HepG2 (cell line): ENCODE results near the gene MT4. TPM values are rescaled to one million over a fixed set of nuclear protein-coding genes. Genes with fewer than 3 reads are reported as not detected.

ENCODE experiments used
- HMG20B ChIP-seq: conservative IDR thresholded peaks from 2 replicates; pipeline ENCODE4 v1.6.1; 2016; ENCODE audit warnings: missing genetic modification reagents, missing compliant biosample characterization
- NKX3-1 ChIP-seq: sonication (generic); formaldehyde crosslinking; IDR thresholded peaks from 2 replicates; pipeline ENCODE4 v1.5.0; 2020; ENCODE audit warnings: missing genetic modification reagents
- PTBP1 ChIP-seq: fragments of 200-400 bp; formaldehyde crosslinking; IDR thresholded peaks from 2 replicates; pipeline ENCODE4 v1.6.1; 2018; ENCODE audit warnings: low read length, low read depth; ENCODE audit not compliant: poor library complexity, severe bottlenecking
- RBM22 ChIP-seq: fragments of 200-400 bp; formaldehyde crosslinking; optimal IDR thresholded peaks from 2 replicates; pipeline ENCODE3; 2017; ENCODE audit warnings: mild to moderate bottlenecking, low read length, moderate library complexity
- TOPORS ChIP-seq: sonication (generic); formaldehyde crosslinking; IDR thresholded peaks from 2 replicates; pipeline ENCODE4 v1.8.0; 2023; ENCODE audit warnings: mild to moderate bottlenecking, missing genetic modification reagents
- TRIM24 ChIP-seq: sonication (generic); formaldehyde crosslinking; IDR thresholded peaks from 2 replicates; pipeline ENCODE4 v1.8.0; 2022; ENCODE audit warnings: mild to moderate bottlenecking, missing genetic modification reagents
- ZFY ChIP-seq: sonication (generic); formaldehyde crosslinking; IDR thresholded peaks from 2 replicates; pipeline ENCODE4 v1.4.0; 2020; ENCODE audit warnings: missing genetic modification reagents
- ZNF20 ChIP-seq: sonication (generic); formaldehyde crosslinking; IDR thresholded peaks from 2 replicates; pipeline ENCODE4 v1.4.0; 2020; ENCODE audit warnings: mild to moderate bottlenecking, moderate library complexity, missing genetic modification reagents
- ZNF264 ChIP-seq: sonication (generic); formaldehyde crosslinking; IDR thresholded peaks from 2 replicates; pipeline ENCODE4 v1.4.0; 2020; ENCODE audit warnings: missing genetic modification reagents
- ZNF329 ChIP-seq: sonication (generic); formaldehyde crosslinking; IDR thresholded peaks from 2 replicates; pipeline ENCODE4 v1.9.0; 2021; ENCODE audit warnings: low read depth, mild to moderate bottlenecking, missing genetic modification reagents
- ZNF496 ChIP-seq: sonication (generic); formaldehyde crosslinking; IDR thresholded peaks from 2 replicates; pipeline ENCODE4 v1.8.1; 2023; ENCODE audit warnings: mild to moderate bottlenecking, moderate library complexity, missing genetic modification reagents; ENCODE audit not compliant: insufficient replicate concordance
- polyA plus RNA-seq, 8 experiments: library from polyadenylated mRNA; depleted of rRNA in 3 of 8; stranded (reverse) in 7 of 8; unstranded in 1 of 8; fragments of >200 nt; fragmentation: Illumina TruSeq in 4 of 8; extraction: Trizol in 4 of 8; gene quantifications; 2 replicates each; pipeline versions ENCODE4 v1.2.1 to v1.2.3, GENCODE V29; 2011 to 2016; ENCODE audit warnings: low read depth in 4 of 8, missing spikeins in 1 of 8, mixed read lengths in 1 of 8; ENCODE audit not compliant: insufficient read depth in 1 of 8
- total RNA-seq, 5 experiments: library from RNA; depleted of rRNA; stranded (reverse); fragments of >200 nt; fragmentation: Illumina TruSeq; extraction: Trizol; gene quantifications; 2 replicates each; pipeline ENCODE4 v1.2.3, GENCODE V29; 2016; ENCODE audit warnings: low read depth in 1 of 5
- TF ChIP-seq, protein P1 (sequence below): sonication (generic); formaldehyde crosslinking; IDR thresholded peaks from 2 replicates; pipeline ENCODE4 v1.5.1; 2020; ENCODE audit warnings: mild to moderate bottlenecking, missing genetic modification reagents
- TF ChIP-seq, protein P2 (sequence below): sonication (generic); formaldehyde crosslinking; IDR thresholded peaks from 2 replicates; pipeline ENCODE4 v1.5.1; 2020; ENCODE audit warnings: missing genetic modification reagents, mild to moderate bottlenecking, borderline replicate concordance
- TF ChIP-seq, protein P3 (sequence below): sonication (generic); formaldehyde crosslinking; IDR thresholded peaks from 2 replicates; pipeline ENCODE4 v1.4.0; 2020; ENCODE audit warnings: mild to moderate bottlenecking, missing genetic modification reagents
- TF ChIP-seq, protein P4 (sequence below): conservative IDR thresholded peaks from 2 replicates; pipeline ENCODE4 v1.6.1; 2018; ENCODE audit warnings: missing genetic modification reagents
- TF ChIP-seq, protein P5 (sequence below): sonication (generic); formaldehyde crosslinking; IDR thresholded peaks from 2 replicates; pipeline ENCODE4 v1.8.0; 2022; ENCODE audit warnings: mild to moderate bottlenecking, missing genetic modification reagents, borderline replicate concordance

The MT4 gene
- total and polyA plus RNA-seq, 2 of the 13 experiments (the other 11 are each of a cell fraction or from before 2014, with no cell fraction given) = not detected

DNA sequence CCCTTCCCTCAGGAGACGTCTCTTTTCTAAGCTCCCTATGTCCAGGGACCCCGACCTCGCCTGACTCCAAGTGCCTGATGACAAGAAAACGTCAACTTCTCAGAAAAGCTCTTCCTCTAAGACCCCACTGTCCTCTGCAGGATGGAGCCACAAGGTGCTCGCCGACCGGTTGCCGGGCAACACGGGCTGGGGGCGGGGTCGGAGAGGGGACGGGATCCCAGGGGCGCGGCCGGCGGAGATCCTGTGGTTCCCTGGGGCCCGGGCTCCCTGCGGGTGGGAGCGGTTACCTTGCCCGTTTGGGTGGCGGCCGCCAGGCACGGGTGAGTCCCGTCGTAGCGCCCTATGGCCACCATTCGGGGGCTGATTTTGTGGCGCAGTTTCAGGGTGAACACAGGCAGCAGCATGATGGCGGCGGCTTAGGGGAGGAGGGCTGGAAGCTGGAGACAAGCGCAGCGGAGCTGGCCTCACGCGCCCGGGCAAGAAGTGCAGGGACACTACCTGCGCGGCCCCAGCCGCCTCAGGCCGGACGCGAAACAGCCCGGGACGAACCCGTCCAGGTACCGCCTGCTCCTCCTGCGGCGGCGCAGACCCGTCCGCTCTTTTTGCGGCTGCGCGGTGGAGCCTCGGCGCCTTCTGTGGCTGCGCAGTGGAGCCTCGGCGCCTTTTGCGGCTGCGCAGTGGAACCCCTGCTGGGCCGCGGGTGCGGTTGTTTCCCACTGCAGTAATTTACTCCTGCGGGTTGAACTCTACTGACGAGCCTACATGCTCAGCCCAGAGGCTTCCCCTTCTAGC, 45.2 kb upstream of the MT4 start, which contains the start of gene BBS2 (continued):
- TF ChIP-seq, protein P1, sequence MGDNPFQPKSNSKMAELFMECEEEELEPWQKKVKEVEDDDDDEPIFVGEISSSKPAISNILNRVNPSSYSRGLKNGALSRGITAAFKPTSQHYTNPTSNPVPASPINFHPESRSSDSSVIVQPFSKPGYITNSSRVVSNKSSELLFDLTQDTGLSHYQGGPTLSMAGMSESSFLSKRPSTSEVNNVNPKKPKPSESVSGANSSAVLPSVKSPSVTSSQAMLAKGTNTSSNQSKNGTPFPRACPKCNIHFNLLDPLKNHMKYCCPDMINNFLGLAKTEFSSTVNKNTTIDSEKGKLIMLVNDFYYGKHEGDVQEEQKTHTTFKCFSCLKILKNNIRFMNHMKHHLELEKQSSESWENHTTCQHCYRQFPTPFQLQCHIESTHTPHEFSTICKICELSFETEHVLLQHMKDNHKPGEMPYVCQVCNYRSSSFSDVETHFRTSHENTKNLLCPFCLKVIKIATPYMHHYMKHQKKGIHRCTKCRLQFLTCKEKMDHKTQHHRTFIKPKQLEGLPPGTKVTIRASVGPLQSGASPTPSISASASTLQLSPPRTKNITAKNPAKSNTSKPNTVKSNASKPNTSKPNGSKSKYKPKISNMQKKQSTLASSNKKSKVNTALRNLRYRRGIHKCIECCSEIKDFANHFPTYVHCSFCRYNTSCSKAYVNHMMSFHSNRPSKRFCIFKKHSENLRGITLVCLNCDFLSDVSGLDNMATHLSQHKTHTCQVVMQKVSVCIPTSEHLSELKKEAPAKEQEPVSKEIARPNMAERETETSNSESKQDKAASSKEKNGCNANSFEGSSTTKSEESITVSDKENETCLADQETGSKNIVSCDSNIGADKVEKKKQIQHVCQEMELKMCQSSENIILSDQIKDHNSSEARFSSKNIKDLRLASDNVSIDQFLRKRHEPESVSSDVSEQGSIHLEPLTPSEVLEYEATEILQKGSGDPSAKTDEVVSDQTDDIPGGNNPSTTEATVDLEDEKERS (CRISPR knock-in tag) = peak; percentile 62; the same call in 1 of the 2 replicates
- TF ChIP-seq HMG20B = no peak
- peak; percentile 91 for TF ChIP-seq ZFY (CRISPR knock-in tag)
- peak; percentile 87; the same call in 1 of the 2 replicates for TF ChIP-seq ZNF329
- TF ChIP-seq NKX3-1 (CRISPR knock-in tag) = 0 out of 2 replicates have a peak, but pooled peaks have one; percentile 18
- TF ChIP-seq ZNF264 (CRISPR knock-in tag) = 0 out of 2 replicates have a peak, but pooled peaks have one; percentile 31
- TF ChIP-seq TOPORS = no peak; the same call in none of the 2 replicates
- TF ChIP-seq, protein P2, sequence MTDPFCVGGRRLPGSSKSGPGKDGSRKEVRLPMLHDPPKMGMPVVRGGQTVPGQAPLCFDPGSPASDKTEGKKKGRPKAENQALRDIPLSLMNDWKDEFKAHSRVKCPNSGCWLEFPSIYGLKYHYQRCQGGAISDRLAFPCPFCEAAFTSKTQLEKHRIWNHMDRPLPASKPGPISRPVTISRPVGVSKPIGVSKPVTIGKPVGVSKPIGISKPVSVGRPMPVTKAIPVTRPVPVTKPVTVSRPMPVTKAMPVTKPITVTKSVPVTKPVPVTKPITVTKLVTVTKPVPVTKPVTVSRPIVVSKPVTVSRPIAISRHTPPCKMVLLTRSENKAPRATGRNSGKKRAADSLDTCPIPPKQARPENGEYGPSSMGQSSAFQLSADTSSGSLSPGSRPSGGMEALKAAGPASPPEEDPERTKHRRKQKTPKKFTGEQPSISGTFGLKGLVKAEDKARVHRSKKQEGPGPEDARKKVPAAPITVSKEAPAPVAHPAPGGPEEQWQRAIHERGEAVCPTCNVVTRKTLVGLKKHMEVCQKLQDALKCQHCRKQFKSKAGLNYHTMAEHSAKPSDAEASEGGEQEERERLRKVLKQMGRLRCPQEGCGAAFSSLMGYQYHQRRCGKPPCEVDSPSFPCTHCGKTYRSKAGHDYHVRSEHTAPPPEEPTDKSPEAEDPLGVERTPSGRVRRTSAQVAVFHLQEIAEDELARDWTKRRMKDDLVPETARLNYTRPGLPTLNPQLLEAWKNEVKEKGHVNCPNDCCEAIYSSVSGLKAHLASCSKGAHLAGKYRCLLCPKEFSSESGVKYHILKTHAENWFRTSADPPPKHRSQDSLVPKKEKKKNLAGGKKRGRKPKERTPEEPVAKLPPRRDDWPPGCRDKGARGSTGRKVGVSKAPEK (CRISPR knock-in tag) = peak; percentile 38; the same call in 1 of the 2 replicates
- no peak for TF ChIP-seq RBM22
- TF ChIP-seq, protein P3, sequence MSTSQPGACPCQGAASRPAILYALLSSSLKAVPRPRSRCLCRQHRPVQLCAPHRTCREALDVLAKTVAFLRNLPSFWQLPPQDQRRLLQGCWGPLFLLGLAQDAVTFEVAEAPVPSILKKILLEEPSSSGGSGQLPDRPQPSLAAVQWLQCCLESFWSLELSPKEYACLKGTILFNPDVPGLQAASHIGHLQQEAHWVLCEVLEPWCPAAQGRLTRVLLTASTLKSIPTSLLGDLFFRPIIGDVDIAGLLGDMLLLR (CRISPR knock-in tag) = peak; percentile 79
- TF ChIP-seq TRIM24 (CRISPR knock-in tag) = no peak
- TF ChIP-seq, protein P4, sequence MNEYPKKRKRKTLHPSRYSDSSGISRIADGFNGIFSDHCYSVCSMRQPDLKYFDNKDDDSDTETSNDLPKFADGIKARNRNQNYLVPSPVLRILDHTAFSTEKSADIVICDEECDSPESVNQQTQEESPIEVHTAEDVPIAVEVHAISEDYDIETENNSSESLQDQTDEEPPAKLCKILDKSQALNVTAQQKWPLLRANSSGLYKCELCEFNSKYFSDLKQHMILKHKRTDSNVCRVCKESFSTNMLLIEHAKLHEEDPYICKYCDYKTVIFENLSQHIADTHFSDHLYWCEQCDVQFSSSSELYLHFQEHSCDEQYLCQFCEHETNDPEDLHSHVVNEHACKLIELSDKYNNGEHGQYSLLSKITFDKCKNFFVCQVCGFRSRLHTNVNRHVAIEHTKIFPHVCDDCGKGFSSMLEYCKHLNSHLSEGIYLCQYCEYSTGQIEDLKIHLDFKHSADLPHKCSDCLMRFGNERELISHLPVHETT = peak; percentile 44; the same call in 1 of the 2 replicates
- TF ChIP-seq ZNF20 (CRISPR knock-in tag) = no peak; the same call in 1 of the 2 replicates
- no peak for TF ChIP-seq ZNF496
- TF ChIP-seq, protein P5, sequence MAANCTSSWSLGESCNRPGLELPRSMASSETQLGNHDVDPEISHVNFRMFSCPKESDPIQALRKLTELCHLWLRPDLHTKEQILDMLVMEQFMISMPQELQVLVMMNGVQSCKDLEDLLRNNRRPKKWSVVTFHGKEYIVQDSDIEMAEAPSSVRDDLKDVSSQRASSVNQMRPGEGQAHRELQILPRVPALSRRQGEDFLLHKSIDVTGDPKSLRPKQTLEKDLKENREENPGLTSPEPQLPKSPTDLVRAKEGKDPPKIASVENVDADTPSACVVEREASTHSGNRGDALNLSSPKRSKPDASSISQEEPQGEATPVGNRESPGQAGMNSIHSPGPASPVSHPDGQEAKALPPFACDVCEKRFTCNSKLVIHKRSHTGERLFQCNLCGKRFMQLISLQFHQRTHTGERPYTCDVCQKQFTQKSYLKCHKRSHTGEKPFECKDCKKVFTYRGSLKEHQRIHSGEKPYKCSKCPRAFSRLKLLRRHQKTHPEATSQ = peak; percentile 52; the same call in 1 of the 2 replicates
- no peak for TF ChIP-seq PTBP1
